NT2/D1 (cell line): Measurements from ENCODE around the gene DTWD2.

Experiments
- SUZ12 ChIP-seq: IDR thresholded peaks from 2 replicates; pipeline ENCODE4 v1.6.1; 2011; ENCODE audit not compliant: insufficient read length, insufficient read depth; ENCODE audit errors: extremely low read depth
- YY1 ChIP-seq: IDR thresholded peaks from 2 replicates; pipeline ENCODE4 v1.6.1; 2011; ENCODE audit not compliant: insufficient read length, insufficient read depth

DNA sequence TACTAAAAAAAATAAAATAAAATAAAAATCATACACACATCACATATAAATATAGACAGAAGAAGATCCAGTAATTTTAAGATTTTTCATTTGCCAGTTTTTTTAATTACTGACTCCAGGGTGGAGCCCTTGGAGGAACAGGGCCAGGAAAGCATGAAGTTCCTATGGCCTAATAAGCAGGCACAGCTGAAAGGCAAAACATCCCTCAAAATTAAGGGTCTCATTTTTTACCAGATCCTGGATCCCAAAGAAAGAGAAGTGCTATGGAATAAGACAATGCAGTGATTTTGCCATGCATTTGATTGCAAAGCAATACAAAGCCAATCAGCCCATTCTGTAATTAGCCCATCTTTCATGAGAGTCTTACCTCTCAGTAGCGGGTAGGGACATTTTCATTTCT is 11.3 kb upstream of the DTWD2 start:
- no peak for TF ChIP-seq SUZ12
- TF ChIP-seq YY1: no peak
